ENCODE data around the gene VPS54. TPM values are rescaled to one million over a fixed set of nuclear protein-coding genes. Genes with fewer than 3 reads are reported as not detected.

Gene VPS54
- polyA plus RNA-seq, 3 donors = 11.4 to 17.3 (median 11.5) TPM

GRCh38 chr2:64019975-64020528 is 824 bp upstream of the VPS54 start:
- Mint-ChIP-seq H3K9me3 (peaks cover 0 to 1% (median 0%) of the 10 kb centered on the region in 7 donors), H3K27me3 (ENCODE audit: low read depth in 3 of 3) (no peaks in the 10 kb centered on the region), H3K36me3 (no peaks in the 10 kb centered on the region), H3K4me3 (peak overlapping the region; percentile 85 to 91), H3K4me1 (peaks cover 41% of the 10 kb centered on the region), H3K27ac (peak overlapping the region; percentile 90 to 96 (median 93))
- H2AFZ ChIP-seq (ENCODE audit: insufficient read depth, low read depth, low read length, poor library complexity, severe bottlenecking) = peak overlapping the region; percentile 92
- H3K4me2 ChIP-seq (replicated peaks; ENCODE audit: extremely low read depth, low read length, poor library complexity, severe bottlenecking) = peak overlapping the region; percentile 83
- no peak for TF ChIP-seq CTCF (IDR thresholded peaks at IDR 0.05)
- peak overlapping the region; percentile 89 for H3K9ac ChIP-seq (ENCODE audit: insufficient read depth, low read length, poor library complexity, severe bottlenecking)
- H4K20me1 ChIP-seq (ENCODE audit: insufficient read depth, low read length) = no peaks in the 10 kb centered on the region
- H3K79me2 ChIP-seq (ENCODE audit: insufficient read depth, low read length) = peaks cover 37% of the 10 kb centered on the region
- no peak for DNase-seq
- H3K27me3 ChIP-seq (ENCODE audit: control insufficient read depth in 2 of 2, insufficient read depth in 2 of 2, low read length in 2 of 2) = no peaks in the 10 kb centered on the region
- H3K27ac ChIP-seq (ENCODE audit: low read depth in 1 of 2, low read length in 2 of 2) = peak overlapping the region; percentile 81 to 96
- peak overlapping the region; percentile 67 to 97 (median 93) for H3K4me3 ChIP-seq (replicated peaks in 1 of 3; ENCODE audit: low read depth in 2 of 3, low read length in 3 of 3)
- H3K4me1 ChIP-seq (ENCODE audit: control insufficient read depth in 1 of 2, insufficient read depth in 2 of 2, low read length in 2 of 2) = peaks cover 29 to 41% of the 10 kb centered on the region in 2 donors
- intact Hi-C loops (cut with micrococcal nuclease) = no loop called here
- H3K9me3 ChIP-seq (replicated peaks in 1 of 2; ENCODE audit: control insufficient read depth in 1 of 2, insufficient read depth in 1 of 2, low read length in 2 of 2) = no peaks in the 10 kb centered on the region
- H3K36me3 ChIP-seq (replicated peaks in 1 of 2; ENCODE audit: control insufficient read depth in 1 of 2, insufficient read depth in 2 of 2, low read length in 2 of 2) = no peaks in the 10 kb centered on the region

- Mint-ChIP-seq H3K27me3 (ENCODE audit: low read depth in 3 of 3) (no peaks in the 10 kb centered on the region), H3K36me3 (no peaks in the 10 kb centered on the region), H3K27ac (peak overlapping the region; percentile 95 to 99 (median 96)), H3K4me3 (peak overlapping the region; percentile 99), H3K9me3 (peaks cover 0 to 1% (median 0%) of the 10 kb centered on the region in 7 donors), H3K4me1 (peaks cover 48% of the 10 kb centered on the region)
- Histone ChIP-seq H3K9me3 (replicated peaks in 1 of 2; ENCODE audit: control insufficient read depth in 1 of 2, insufficient read depth in 1 of 2, low read length in 2 of 2) (no peaks in the 10 kb centered on the region), H3K9ac (ENCODE audit: insufficient read depth, low read length, poor library complexity, severe bottlenecking) (peak overlapping the region; percentile 89), H3K27ac (ENCODE audit: low read depth in 1 of 2, low read length in 2 of 2) (peak overlapping the region; percentile 81 to 96), H2AFZ (ENCODE audit: insufficient read depth, low read depth, low read length, poor library complexity, severe bottlenecking) (peak overlapping the region; percentile 92), H4K20me1 (ENCODE audit: insufficient read depth, low read length) (no peaks in the 10 kb centered on the region), H3K79me2 (ENCODE audit: insufficient read depth, low read length) (peaks cover 51% of the 10 kb centered on the region), H3K4me1 (ENCODE audit: control insufficient read depth in 1 of 2, insufficient read depth in 2 of 2, low read length in 2 of 2) (peaks cover 32 to 49% of the 10 kb centered on the region in 2 donors), H3K27me3 (ENCODE audit: control insufficient read depth in 2 of 2, insufficient read depth in 2 of 2, low read length in 2 of 2) (no peaks in the 10 kb centered on the region), H3K4me3 (replicated peaks in 1 of 3; ENCODE audit: low read depth in 2 of 3, low read length in 3 of 3) (peak overlapping the region; percentile 67 to 97 (median 93)), H3K4me2 (replicated peaks; ENCODE audit: extremely low read depth, low read length, poor library complexity, severe bottlenecking) (peak overlapping the region; percentile 83), H3K36me3 (replicated peaks in 1 of 2; ENCODE audit: control insufficient read depth in 1 of 2, insufficient read depth in 2 of 2, low read length in 2 of 2) (no peaks in the 10 kb centered on the region)
- WGBS (ENCODE audit: insufficient coverage) = 0% methylated on average over 37 of the region's 38 CpGs
- DNase-seq = peak; percentile 49 to 60 (median 60)
- no peak for TF ChIP-seq CTCF (IDR thresholded peaks at IDR 0.05)
- intact Hi-C loops (cut with micrococcal nuclease) = no loop called here
Measured at GRCh38 chr2:64018701-64019082, 536 bp downstream of the VPS54 start.
